ENCODE results near the gene SCFD2.

GRCh38 chr4:52957835-52958631 is 407.8 kb downstream of the SCFD2 start:
- TF ChIP-seq POLR2AphosphoS5 (IDR thresholded peaks at IDR 0.05; ENCODE audit: low read depth, low read length) (no peak), REST (IDR thresholded peaks at IDR 0.05; ENCODE audit: low read depth, low read length) (no peak), TAF1 (IDR thresholded peaks at IDR 0.05; ENCODE audit: borderline replicate concordance, low read depth, low read length) (no peak), TEAD4 (IDR thresholded peaks at IDR 0.05; ENCODE audit: borderline replicate concordance, insufficient read depth) (no peak), EP300 (IDR thresholded peaks at IDR 0.05; ENCODE audit: borderline replicate concordance in 1 of 2, low read depth in 1 of 2, low read length in 1 of 2) (no peak), RAD21 (IDR thresholded peaks at IDR 0.05; ENCODE audit: low read length) (no peak), CTCF (IDR thresholded peaks at IDR 0.05) (no peak), GABPA (IDR thresholded peaks at IDR 0.05; ENCODE audit: low read depth) (no peak), NRF1 (IDR thresholded peaks at IDR 0.05; ENCODE audit: low read depth, low read length) (no peak)
